HG02852 (cell line): ENCODE measurements around the gene TRIM26.
"Not testable (repeated sequence)": the region's sequence is repeated elsewhere in the genome, so short reads cannot be mapped to it uniquely, and the experiment has no call there.

Experiments
- ATAC-seq: cut with Tn5 transposase; IDR thresholded peaks from one replicate; pipeline ENCODE4 v1.9.1; 2021; ENCODE audit warnings: mild to moderate bottlenecking, moderate library complexity; ENCODE audit not compliant: unreplicated experiment

Gene TRIM26

GRCh38 chr6:30171677-30172471 is 41.3 kb downstream of the TRIM26 start:
- no peak for ATAC-seq

- ATAC-seq, result no peak
These were observed 43.3 kb downstream of the TRIM26 start for GRCh38 chr6:30169658-30170614.

- ATAC-seq, result no peak
These were observed 44.5 kb downstream of the TRIM26 start for GRCh38 chr6:30168741-30169140.

- no peak for ATAC-seq
These were observed 46.1 kb downstream of the TRIM26 start for GRCh38 chr6:30167101-30167500.

DNA sequence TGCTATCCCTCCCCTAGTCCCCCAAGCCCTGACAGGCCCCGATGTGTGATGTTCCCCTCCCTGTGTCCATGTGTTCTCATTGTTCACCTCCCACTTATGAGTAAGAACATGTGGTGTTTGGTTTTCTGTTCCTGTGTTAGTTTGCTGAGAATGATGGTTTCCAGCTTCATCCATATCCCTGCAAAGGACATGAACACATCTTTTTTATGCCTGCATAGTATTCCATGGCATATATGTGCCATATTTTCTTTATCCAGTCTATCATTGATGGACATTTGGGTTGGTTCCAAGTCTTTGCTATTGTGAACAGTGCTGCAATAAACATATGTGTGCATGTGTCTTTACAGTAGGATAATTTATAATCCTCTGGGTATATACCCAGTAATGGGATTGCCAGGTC is 48.0 kb downstream of the TRIM26 start:
- not testable (repeated sequence) for ATAC-seq

DNA sequence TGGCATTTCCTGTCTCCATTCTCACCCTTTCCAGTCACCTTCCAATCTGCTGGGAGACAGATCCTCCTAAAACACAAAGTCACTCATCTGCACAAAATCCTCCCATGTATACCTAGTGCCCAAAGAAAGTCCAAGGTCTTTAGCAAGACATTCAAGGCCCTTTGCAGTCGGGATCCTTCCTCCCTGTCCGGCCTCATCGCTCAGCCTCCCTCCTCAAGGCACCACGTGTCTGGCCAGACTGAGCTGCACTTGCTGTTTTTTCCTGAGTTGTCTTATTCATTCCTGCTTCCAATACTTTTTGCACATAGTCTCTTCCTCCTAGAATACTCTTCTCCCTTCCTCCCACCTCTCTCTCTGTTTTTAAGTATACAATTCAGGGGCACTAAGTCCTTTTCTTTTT is 48.5 kb downstream of the TRIM26 start:
- no peak for ATAC-seq

DNA sequence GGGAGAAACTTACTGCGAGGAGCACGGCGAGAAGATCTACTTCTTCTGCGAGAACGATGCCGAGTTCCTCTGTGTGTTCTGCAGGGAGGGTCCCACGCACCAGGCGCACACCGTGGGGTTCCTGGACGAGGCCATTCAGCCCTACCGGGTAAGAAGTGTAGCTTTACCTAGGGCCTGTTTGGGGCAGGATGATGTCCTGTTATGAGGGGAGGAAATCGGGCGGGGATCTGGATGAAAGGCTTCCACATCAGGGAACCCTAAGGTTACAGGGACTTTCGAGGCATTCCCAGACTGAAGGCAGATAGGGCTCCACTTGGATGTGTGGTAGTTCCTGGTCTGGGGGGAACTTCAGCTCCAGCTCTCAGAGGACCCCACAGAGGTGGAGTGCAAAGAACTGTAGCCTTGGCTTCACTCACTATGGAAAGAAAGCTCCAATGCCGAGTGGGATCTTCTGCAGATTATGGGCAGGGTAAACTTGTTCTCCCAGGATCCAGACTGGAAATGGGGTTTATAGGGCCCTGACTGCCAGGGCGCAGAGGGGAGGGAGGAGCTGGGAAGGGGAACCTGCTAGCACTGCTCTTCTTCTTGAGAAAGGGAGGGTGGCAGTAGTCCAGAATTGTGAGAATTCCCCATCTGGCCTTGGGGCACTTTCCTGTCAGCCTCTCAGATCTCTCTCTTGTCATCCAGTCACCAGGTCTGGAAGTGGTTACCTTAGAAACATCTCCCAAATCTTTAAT is 49.1 kb downstream of the TRIM26 start:
- no peak for ATAC-seq

- ATAC-seq, result no peak
These were observed 49.9 kb downstream of the TRIM26 start, which contains the start of gene TRIM15 for GRCh38 chr6:30163090-30163917. Gene TRIM15 (plus strand): TSS chr6:30163546. CDS start chr6:30163685, 139 bp downstream.

DNA sequence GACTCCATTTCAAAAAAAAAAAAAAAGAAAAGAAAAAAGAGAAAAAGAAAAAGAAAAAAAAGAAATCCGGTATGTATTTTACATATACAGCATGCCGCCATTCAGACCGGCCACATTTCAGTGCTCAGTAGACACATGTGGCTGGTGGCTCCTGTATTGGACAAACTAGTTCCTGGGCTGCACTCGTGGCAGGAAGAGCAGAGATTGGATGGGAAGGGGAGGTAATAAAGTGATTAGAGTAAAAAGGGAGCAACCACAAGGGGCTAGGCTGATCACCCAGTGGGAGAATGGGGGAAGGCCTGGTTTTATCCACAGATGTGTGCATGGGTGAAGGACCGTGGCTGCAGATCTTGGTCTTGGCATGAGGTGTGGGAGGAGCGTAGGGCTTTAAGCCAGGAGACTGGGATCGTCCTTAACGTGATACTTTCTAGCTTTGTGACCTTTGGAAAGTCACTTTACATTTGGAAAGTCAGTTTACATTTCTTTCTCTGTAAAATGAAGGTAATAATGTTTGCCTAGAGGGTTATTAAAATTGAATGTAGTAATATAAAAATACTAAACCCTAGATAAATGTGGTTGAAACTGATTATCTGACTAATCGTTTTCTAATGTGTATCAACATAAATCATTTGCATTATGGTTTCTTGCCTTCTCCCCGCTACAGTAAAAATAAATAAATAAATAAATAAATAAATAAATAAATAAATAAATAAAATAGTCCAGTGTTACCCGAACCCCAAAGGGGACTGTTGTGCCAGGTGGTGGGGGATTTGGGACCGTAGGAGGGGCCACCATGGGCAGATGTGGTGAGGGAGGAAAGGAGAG is 50.7 kb downstream of the TRIM26 start:
- no peak for ATAC-seq

- ATAC-seq, result no peak
These were observed 52.2 kb downstream of the TRIM26 start, which contains the start of gene TRIM10 for GRCh38 chr6:30160785-30161531. Gene TRIM10 (minus strand): TSS chr6:30161211. CDS start chr6:30160858, 353 bp downstream.

- no peak for ATAC-seq
These were observed 53.0 kb downstream of the TRIM26 start for GRCh38 chr6:30160008-30160784.

DNA sequence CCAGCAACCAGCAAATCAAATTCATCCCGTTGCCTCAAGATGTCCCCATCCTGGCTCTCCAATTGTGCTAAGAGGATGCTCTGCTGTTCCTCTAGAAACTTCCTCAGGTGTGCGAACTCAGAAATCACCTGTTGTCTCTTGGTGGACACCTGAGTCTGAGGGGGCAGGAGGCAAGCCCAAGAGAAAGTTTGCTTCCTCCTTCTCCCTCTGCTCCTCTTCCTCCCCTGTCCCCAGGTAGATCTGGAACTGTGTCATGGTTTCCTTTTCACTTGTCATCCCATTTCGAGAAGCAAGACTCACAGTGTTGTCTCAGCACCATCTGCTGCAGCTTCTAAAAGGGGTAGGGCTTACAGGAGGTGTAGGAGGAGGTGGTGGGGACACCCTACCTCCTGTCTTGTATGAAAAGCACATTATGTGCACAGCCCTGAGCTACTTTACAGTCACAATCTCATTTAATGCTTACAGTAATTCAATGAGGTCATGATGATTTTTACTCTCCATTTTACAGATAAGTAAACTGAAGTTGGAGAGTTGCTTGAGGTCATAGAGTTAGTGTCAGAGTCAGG is 54.6 kb downstream of the TRIM26 start:
- no peak for ATAC-seq

GRCh38 chr6:30157999-30158398 is 55.2 kb downstream of the TRIM26 start:
- ATAC-seq, result no peak

DNA sequence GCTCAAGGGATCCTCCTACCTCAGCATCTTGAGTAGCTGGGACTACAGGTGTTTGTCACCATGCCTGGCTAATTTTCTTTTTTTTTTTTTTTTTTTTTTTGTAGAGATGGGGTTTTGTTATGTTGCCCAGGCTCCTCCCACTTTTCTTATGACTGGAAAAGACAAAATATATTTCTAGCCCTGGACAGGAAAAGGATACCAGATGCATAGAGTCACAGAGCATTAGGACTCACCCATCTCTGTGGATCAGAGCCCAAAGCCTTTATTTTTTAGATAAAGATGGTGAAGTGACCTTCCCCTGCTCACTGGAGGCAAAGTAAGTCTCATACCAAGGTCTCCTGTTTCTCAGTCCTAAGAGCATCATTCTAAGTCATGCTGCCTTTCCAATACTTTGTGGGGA is 55.6 kb downstream of the TRIM26 start:
- ATAC-seq, result no peak

- ATAC-seq, result no peak
These were observed 56.4 kb downstream of the TRIM26 start for GRCh38 chr6:30156774-30157173.

- ATAC-seq, result no peak
These were observed 57.0 kb downstream of the TRIM26 start for GRCh38 chr6:30156262-30156599.

DNA sequence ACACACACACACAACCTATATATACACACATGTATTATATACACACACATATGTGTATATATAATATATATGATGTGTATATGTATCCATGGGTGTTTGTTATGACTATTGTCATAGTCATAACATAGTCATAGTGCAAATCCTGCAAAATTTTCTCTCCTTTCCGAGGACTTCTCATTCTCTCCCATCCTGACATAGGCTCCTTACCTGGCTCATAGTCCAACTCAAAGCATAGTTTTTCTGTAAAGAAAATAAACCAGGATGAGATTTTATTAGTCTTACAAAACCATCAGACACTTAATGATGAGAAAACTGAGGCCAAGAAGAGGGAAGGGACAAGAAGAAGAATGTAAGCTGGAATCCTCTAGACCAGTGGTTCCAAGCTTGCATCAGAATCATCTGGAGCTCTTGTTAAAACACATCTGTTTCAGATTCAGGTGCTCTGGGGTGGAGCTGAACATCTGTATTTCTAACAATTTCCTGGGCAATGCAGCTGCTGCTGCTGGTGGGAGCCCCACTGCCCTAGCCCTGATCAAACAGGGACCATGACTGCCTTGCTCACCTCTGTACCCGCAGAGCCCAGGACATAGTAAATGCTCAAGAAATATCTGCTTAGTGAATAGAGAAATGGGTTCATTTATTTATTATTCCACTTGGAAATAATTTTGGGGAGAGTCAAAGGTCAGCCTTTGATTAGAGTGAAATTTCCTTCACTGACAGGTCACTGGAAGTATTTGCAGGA is 57.5 kb downstream of the TRIM26 start:
- ATAC-seq, result no peak
